IMR-90 (cell line): ENCODE measurements around the gene LZIC. TPM values are rescaled to one million over a fixed set of nuclear protein-coding genes. Genes with fewer than 3 reads are reported as not detected.

ENCODE experiments used
- ATAC-seq: fragments of 200-7000 bp; cut with Tn5 transposase; 2 replicates; pipeline ENCODE4 v1.9.1; 2020; ENCODE audit warnings: low read depth, mild to moderate bottlenecking, moderate library complexity
- BruUV-seq: library from RNA; stranded (reverse); fragments of 400-500 nt; replicated peaks from 2 replicates; lab custom pipeline; 2021; lab: Mats Ljungman, UMichigan
- CTCF ChIA-PET: fragments of 300-600 bp; formaldehyde crosslinking; extraction: SDS; loops from one replicate; lab custom pipeline; 2021; ENCODE audit warnings: antibody characterized with exemption; lab: Yijun Ruan, JAX
- POLR2A ChIA-PET: fragments of 300-600 bp; sonication (Branson Sonifier 250); formaldehyde crosslinking; loops from one replicate; lab custom pipeline; 2022; ENCODE audit warnings: antibody characterized with exemption; ENCODE audit not compliant: unreplicated experiment; lab: Charles Lee
- DNase-seq: peaks from one replicate; pipeline ENCODE4 v3.0.0; 2013
- H2AFZ ChIP-seq: replicated peaks from 2 replicates; pipeline ENCODE3; 2013; ENCODE audit warnings: low read length, mild to moderate bottlenecking; ENCODE audit not compliant: poor library complexity
- H2AK5ac ChIP-seq: 2 replicates; pipeline ENCODE4 v1.6.1; 2013; ENCODE audit warnings: low read depth, low read length, inconsistent platforms
- H2AK9ac ChIP-seq: replicated peaks from 2 replicates; pipeline ENCODE3; 2013; ENCODE audit warnings: mild to moderate bottlenecking, low read depth, low read length, moderate library complexity; ENCODE audit not compliant: poor library complexity
- H2BK120ac ChIP-seq: 2 replicates; pipeline ENCODE4 v1.6.1; 2013; ENCODE audit warnings: low read depth, low read length, inconsistent platforms
- H2BK15ac ChIP-seq: 3 replicates; pipeline ENCODE4 v1.6.1; 2013; ENCODE audit warnings: low read depth, low read length, inconsistent platforms
- H2BK20ac ChIP-seq: 2 replicates; pipeline ENCODE4 v1.6.1; 2013; ENCODE audit warnings: low read depth, mild to moderate bottlenecking, inconsistent platforms, low read length, moderate library complexity
- H2BK5ac ChIP-seq: 2 replicates; pipeline ENCODE4 v1.6.1; 2013; ENCODE audit warnings: mild to moderate bottlenecking, low read depth, low read length, inconsistent platforms; ENCODE audit not compliant: poor library complexity, severe bottlenecking
- H3K14ac ChIP-seq: replicated peaks from 2 replicates; pipeline ENCODE4 v1.6.1; 2013; ENCODE audit warnings: low read depth, low read length, inconsistent platforms
- H3K18ac ChIP-seq: 2 replicates; pipeline ENCODE4 v1.6.1; 2013; ENCODE audit warnings: low read depth, low read length, control low read depth
- H3K23ac ChIP-seq: 2 replicates; pipeline ENCODE4 v1.6.1; 2013; ENCODE audit warnings: low read depth, low read length, inconsistent platforms
- H3K27ac ChIP-seq: 2 replicates; pipeline ENCODE4 v1.5.1; 2013; ENCODE audit warnings: mild to moderate bottlenecking, control low read depth, low read length; ENCODE audit not compliant: insufficient read depth
- H3K27me3 ChIP-seq: 2 replicates; pipeline ENCODE4 v1.6.1; 2013; ENCODE audit warnings: low read length; ENCODE audit not compliant: control insufficient read depth, insufficient read depth
- H3K36me3 ChIP-seq: 2 replicates; pipeline ENCODE4 v1.6.1; 2013; ENCODE audit warnings: low read length, mixed read lengths; ENCODE audit not compliant: control insufficient read depth, insufficient read depth
- H3K4ac ChIP-seq: 2 replicates; pipeline ENCODE4 v1.6.1; 2013; ENCODE audit warnings: low read depth, low read length, inconsistent platforms
- H3K4me1 ChIP-seq: 2 replicates; pipeline ENCODE4 v1.6.1; 2013; ENCODE audit warnings: low read length, mixed read lengths; ENCODE audit not compliant: control insufficient read depth, insufficient read depth
- H3K4me2 ChIP-seq: 2 replicates; pipeline ENCODE4 v1.6.1; 2013; ENCODE audit warnings: low read depth, mild to moderate bottlenecking, control low read depth, low read length, moderate library complexity
- H3K4me3 ChIP-seq: 2 replicates; pipeline ENCODE4 v1.5.1; 2013; ENCODE audit warnings: low read depth, mild to moderate bottlenecking, control low read depth, low read length, moderate library complexity; ENCODE audit not compliant: insufficient read depth
- H3K56ac ChIP-seq: 2 replicates; pipeline ENCODE4 v1.6.1; 2013; ENCODE audit warnings: low read length, inconsistent platforms; ENCODE audit not compliant: insufficient read depth; ENCODE audit errors: extremely low read depth
- H3K79me1 ChIP-seq, 2 experiments: 2 replicates each; pipeline ENCODE4 v1.6.1; 2013; ENCODE audit warnings: low read length in 2 of 2, inconsistent platforms in 1 of 2, low read depth in 1 of 2
- H3K9ac ChIP-seq: 2 replicates; pipeline ENCODE4 v1.6.1; 2013; ENCODE audit warnings: low read depth, low read length, control low read depth
- H3K9me1 ChIP-seq: 2 replicates; pipeline ENCODE4 v1.6.1; 2013; ENCODE audit warnings: low read length, inconsistent platforms; ENCODE audit not compliant: insufficient read depth
- H3K9me3 ChIP-seq: 2 replicates; pipeline ENCODE4 v1.6.1; 2013; ENCODE audit warnings: low read length; ENCODE audit not compliant: control insufficient read depth, insufficient read depth
- H4K20me1 ChIP-seq: 2 replicates; pipeline ENCODE4 v1.6.1; 2013; ENCODE audit warnings: low read length, inconsistent platforms; ENCODE audit not compliant: insufficient read depth
- H4K5ac ChIP-seq: 2 replicates; pipeline ENCODE4 v1.6.1; 2013; ENCODE audit warnings: mild to moderate bottlenecking, low read depth, low read length, control low read depth
- H4K8ac ChIP-seq, 2 experiments: 2 replicates each; pipeline ENCODE4 v1.6.1; 2013; ENCODE audit warnings: low read depth in 2 of 2, low read length in 2 of 2, control low read depth in 1 of 2, inconsistent platforms in 1 of 2
- H4K91ac ChIP-seq: 2 replicates; pipeline ENCODE4 v1.6.1; 2013; ENCODE audit warnings: low read depth, low read length, inconsistent platforms; ENCODE audit not compliant: insufficient read depth
- BHLHE40 ChIP-seq: fragments of 150-350 bp; IDR thresholded peaks from 2 replicates; pipeline ENCODE4 v1.6.1; 2016; ENCODE audit warnings: mild to moderate bottlenecking, low read depth, low read length
- FOS ChIP-seq: fragments of 150-350 bp; IDR thresholded peaks from 2 replicates; pipeline ENCODE4 v1.6.1; 2016; ENCODE audit warnings: low read depth, low read length
- RFX5 ChIP-seq: IDR thresholded peaks from 2 replicates; pipeline ENCODE4 v1.8.0; 2012; ENCODE audit warnings: low read depth, mild to moderate bottlenecking, low read length, moderate library complexity
- WGBS, 2 experiments: methylation state at CpG; one replicate each; pipeline versions ENCODE4 v1.1.5 to v1.1.7; 2013; ENCODE audit warnings: missing lambda C conversion rate in 2 of 2; ENCODE audit not compliant: insufficient read length in 1 of 2; ENCODE audit errors: extremely low coverage in 2 of 2; 5-methylcytosine and 5-hydroxymethylcytosine counted together
- dilution Hi-C: fragments of 300-500 bp; cut with HindIII; formaldehyde crosslinking; loops from one replicate; pipeline ENCODE4 v1.14.3; 2018; ENCODE audit warnings: low sequenced_read_pairs; ENCODE audit not compliant: unreplicated experiment
- in situ Hi-C: fragments of 300-500 bp; cut with MboI; formaldehyde crosslinking; loops from 3 replicates; pipeline ENCODE4 v1.14.3; 2019; ENCODE audit warnings: low sequenced_read_pairs, inconsistent platforms, mixed read lengths
- intact Hi-C: fragments of 100-400 bp; cut with micrococcal nuclease; formaldehyde crosslinking; loops from 2 replicates; pipeline ENCODE4 v1.10.0; 2022
- polyA plus RNA-seq, 3 experiments: library from polyadenylated mRNA; depleted of rRNA; stranded (reverse); fragments of >200 nt; gene quantifications; 2 replicates each; pipeline ENCODE4 v1.2.3, GENCODE V29; 2012; ENCODE audit warnings: low replicate concordance in 1 of 3
- total RNA-seq: library from RNA; depleted of rRNA; stranded (reverse); fragments of >200 nt; gene quantifications from 2 replicates; pipeline ENCODE4 v1.2.3, GENCODE V29; 2012

The LZIC gene
- total and polyA plus RNA-seq, 2 of the 4 experiments (the other 2 are of a cell fraction), result 11.6 to 19.0 TPM

GRCh38 chr1:9890224-9890731, 52.9 kb downstream of the LZIC start:
- no peaks in the 10 kb centered on the region for H3K9me3 ChIP-seq
- no peak overlapping the region for H3K4me3 ChIP-seq
- peaks cover 17 to 58% of the 10 kb centered on the region in 2 experiments; a peak in 3 of 4 replicates for H3K79me1 ChIP-seq
- dilution Hi-C loops, result no loop called here
- DNase-seq (peak; percentile 96), ATAC-seq (peak; percentile 86)
- peak overlapping the region; percentile 98 for H2BK5ac ChIP-seq
- 0% methylated on average over 1 of the region's 6 CpGs; no CpG with 5 or more reads in 1 of the 2 experiments for WGBS, 2 experiments
- H2BK15ac ChIP-seq, result peak overlapping the region; percentile 90; the same call in 1 of the 3 replicates
- H3K23ac ChIP-seq, result peak overlapping the region; percentile 70
- peak overlapping the region; percentile 94 for H3K14ac ChIP-seq
- H3K36me3 ChIP-seq, result no peaks in the 10 kb centered on the region
- H2BK120ac ChIP-seq, result peak overlapping the region; percentile 95
- H4K20me1 ChIP-seq, result no peaks in the 10 kb centered on the region
- peak overlapping the region; percentile 82 for H2AFZ ChIP-seq
- in situ Hi-C loops, result no loop called here
- peak overlapping the region; percentile 88 for H4K91ac ChIP-seq
- intact Hi-C loops, result no loop called here
- peak overlapping the region; percentile 96 for H3K4ac ChIP-seq
- peak overlapping the region; percentile 57 for H3K4me2 ChIP-seq
- peak overlapping the region; percentile 70 for H3K27ac ChIP-seq
- CTCF ChIA-PET, result interaction anchor here (0.8 to 1.1 kb wide), 2 partner anchors 24 to 52 kb away, joined by 3 to 4 read pairs; no protein-coding TSS in a partner anchor
- peak overlapping the region in 1 of 2 experiments; percentile 84; a peak in 2 of 4 replicates for H4K8ac ChIP-seq
- peak overlapping the region; percentile 95 for H2BK20ac ChIP-seq
- H3K9ac ChIP-seq, result no peak overlapping the region
- TF ChIP-seq BHLHE40, result peak; percentile 38; the same call in 1 of the 2 replicates
- TF ChIP-seq FOS, result peak; percentile 57
- no peak for TF ChIP-seq RFX5
- peaks cover 32% of the 10 kb centered on the region for H3K9me1 ChIP-seq
- H3K18ac ChIP-seq, result peak overlapping the region; percentile 56
- H2AK9ac ChIP-seq, result peak overlapping the region; percentile 85
- no peaks in the 10 kb centered on the region for H3K27me3 ChIP-seq
- H2AK5ac ChIP-seq, result peak overlapping the region; percentile 82
- no TSS peak for BruUV-seq
- POLR2A ChIA-PET, result no interaction called here
- peaks cover 36% of the 10 kb centered on the region for H3K4me1 ChIP-seq
- peak overlapping the region; percentile 49 for H4K5ac ChIP-seq
- H3K56ac ChIP-seq, result peak overlapping the region; percentile 58
